ENCODE results near the gene SLC25A39.

GRCh38 chr17:44314524-44314868 is 10.1 kb downstream of the SLC25A39 start:
- TF ChIP-seq CTCF (IDR thresholded peaks at IDR 0.05) = no peak
- no peak for TF ChIP-seq ZBTB33 (IDR thresholded peaks at IDR 0.05; ENCODE audit: borderline replicate concordance, low read depth)
- TF ChIP-seq YY1 (IDR thresholded peaks at IDR 0.05; ENCODE audit: low read depth) = no peak
- no peak for TF ChIP-seq FOSL2 (IDR thresholded peaks at IDR 0.05; ENCODE audit: borderline replicate concordance, low read depth)
- no peak for TF ChIP-seq POLR2AphosphoS5 (IDR thresholded peaks at IDR 0.05; ENCODE audit: low read depth, low read length)
- no peak for TF ChIP-seq REST (IDR thresholded peaks at IDR 0.05; ENCODE audit: low read depth, low read length)
- no peak for TF ChIP-seq USF2 (IDR thresholded peaks at IDR 0.05; ENCODE audit: borderline replicate concordance, low read depth, low read length)
- TF ChIP-seq RAD21 (IDR thresholded peaks at IDR 0.05; ENCODE audit: low read length) = no peak
- no peak for TF ChIP-seq CHD2 (IDR thresholded peaks at IDR 0.05; ENCODE audit: low read length, partially characterized antibody)
- TF ChIP-seq JUND (IDR thresholded peaks at IDR 0.05) = no peak

Data from SK-N-SH (cell line).